Hematopoietic multipotent progenitor cell (in vitro differentiated cells): ENCODE data around the gene FAM227A. TPM values are rescaled to one million over a fixed set of nuclear protein-coding genes. Genes with fewer than 3 reads are reported as not detected.

Experiments used
- DNase-seq, 3 donors: peaks; one replicate each; pipeline ENCODE4 v3.0.0-alpha.2; 2011 to 2015; ENCODE audit warnings: low read depth in 2 of 3, low spot score in 2 of 3
- total RNA-seq: library from RNA; depleted of rRNA; stranded (reverse); fragments of >200 nt; gene quantifications from one replicate; pipeline ENCODE4 v1.2.3, GENCODE V29; 2012

Gene FAM227A
- total RNA-seq, 1 donor = 1.3 TPM

- DNase-seq = no peak
Observed at GRCh38 chr22:38554281-38554680, 101.9 kb downstream of the FAM227A start.

GRCh38 chr22:38549101-38549894 lies 106.9 kb downstream of the FAM227A start:
- DNase-seq = no peak

- DNase-seq = no peak
Observed at GRCh38 chr22:38540701-38541100, 115.5 kb downstream of the FAM227A start.

GRCh38 chr22:38531251-38531938 lies 124.8 kb downstream of the FAM227A start:
- DNase-seq = peak in 1 of 3 donors; percentile 30

Other genes with a start within 250 kb of the FAM227A start
- 0.27 TPM for gene KCNJ4, start 201.2 kb downstream of the FAM227A start, total RNA-seq
- 1.9 TPM for gene KDELR3, start 188.3 kb downstream of the FAM227A start, total RNA-seq
- gene DDX17, start 150.1 kb downstream of the FAM227A start, total RNA-seq = 1,325 TPM
- gene DMC1, start 86.2 kb downstream of the FAM227A start, total RNA-seq = 2.2 TPM
- gene CBY1, start 246 bp upstream of the FAM227A start, total RNA-seq = 4.6 TPM
- 35.0 TPM for gene TOMM22, start 25.6 kb upstream of the FAM227A start, total RNA-seq
- 65.7 TPM for gene JOSD1, start 44.6 kb upstream of the FAM227A start, total RNA-seq
- gene GTPBP1, start 49.6 kb upstream of the FAM227A start, total RNA-seq = 91.8 TPM
- gene SUN2, start 99.6 kb upstream of the FAM227A start, total RNA-seq = 256 TPM
- gene DNAL4, start 137.8 kb upstream of the FAM227A start, total RNA-seq = 14.8 TPM
- 0.27 TPM for gene NPTXR, start 187.6 kb upstream of the FAM227A start, total RNA-seq
- gene CBX6, start 215.8 kb upstream of the FAM227A start, total RNA-seq = 15.6 TPM